Measurements from ENCODE around the gene OAS3. TPM values are rescaled to one million over a fixed set of nuclear protein-coding genes. Genes with fewer than 3 reads are reported as not detected.

OAS3 gene
- total and polyA plus RNA-seq, 9 of the 15 experiments (the other 6 are each of a cell fraction or from before 2014, with no cell fraction given) = 0.21 to 2.0 (median 0.83) TPM

GRCh38 chr12:112979041-112979680 is 40.9 kb downstream of the OAS3 start:
- TF ChIP-seq ILK (tag; IDR thresholded peaks at IDR 0.05; ENCODE audit: borderline replicate concordance, low read depth) (no peak), PHB (CRISPR knock-in tag; IDR thresholded peaks at IDR 0.05) (no peak), ZBTB8A (IDR thresholded peaks at IDR 0.05; ENCODE audit: partially characterized antibody) (no peak), TCF7 (IDR thresholded peaks at IDR 0.05; ENCODE audit: borderline replicate concordance) (no peak)
- 0 out of 2 replicates have a peak, but pooled peaks cover 3% of the 10 kb centered on the region for H4K20me1 ChIP-seq (replicated peaks; ENCODE audit: control insufficient read depth, insufficient read depth, low read length)
- H3K36me3 ChIP-seq (ENCODE audit: control insufficient read depth, insufficient read depth, low read length) = no peaks in the 10 kb centered on the region
- H3K9me3 ChIP-seq (replicated peaks; ENCODE audit: control insufficient read depth, insufficient read depth, low read depth, low read length) = no peaks in the 10 kb centered on the region
- no peak overlapping the region for H3K9ac ChIP-seq (ENCODE audit: insufficient read depth in 1 of 2, low read depth in 2 of 2, low read length in 2 of 2)
- WGBS (ENCODE audit: insufficient coverage, low coverage, missing lambda C conversion rate) = 0% methylated on average over 5 of the region's 6 CpGs
- no TSS peak for BruUV-seq (replicated peaks)
- no peak overlapping the region for H3K4me3 ChIP-seq
- intact Hi-C loops (cut with micrococcal nuclease) = no loop called here
- H3K79me2 ChIP-seq (ENCODE audit: control insufficient read depth, insufficient read depth, low read length) = no peaks in the 10 kb centered on the region
- ChIA-PET POLR2A (interaction anchor here (1.1 kb wide), 1 partner anchor 16 kb away, joined by 3 read pairs; no protein-coding TSS in a partner anchor), CTCF (ENCODE audit: low intra/inter-chr PET ratio) (no interaction called here)
- H3K9me1 ChIP-seq (ENCODE audit: control insufficient read depth, insufficient read depth, low read length) = peaks cover 2% of the 10 kb centered on the region
- peaks cover 3 to 29% of the 10 kb centered on the region in 2 experiments; a peak in 4 of 5 replicates for H3K27me3 ChIP-seq (ENCODE audit: control insufficient read depth in 2 of 2, insufficient read depth in 2 of 2, low read length in 2 of 2)
- DNase-seq (ENCODE audit: extremely low read depth in 1 of 4, low spot score in 3 of 4) (no peak), FAIRE-seq (no peak), ATAC-seq (no peak)
- no peak overlapping the region for H3K27ac ChIP-seq (ENCODE audit: extremely low read depth, low read depth, low read length)
- in situ Hi-C loops (cut with MboI) = no loop called here
- H3K4me2 ChIP-seq (ENCODE audit: insufficient read depth, low read length) = no peak overlapping the region
- no peak overlapping the region for H2AFZ ChIP-seq (ENCODE audit: low read depth, low read length)
- no peaks in the 10 kb centered on the region; a peak in 1 of 5 replicates for H3K4me1 ChIP-seq (replicated peaks in 1 of 2; ENCODE audit: control insufficient read depth in 2 of 2, insufficient read depth in 2 of 2, low read length in 2 of 2)

GRCh38 chr12:112980491-112981158 is 42.4 kb downstream of the OAS3 start:
- H3K4me2 ChIP-seq (ENCODE audit: insufficient read depth, low read length) = no peak overlapping the region
- H3K9me3 ChIP-seq (replicated peaks; ENCODE audit: control insufficient read depth, insufficient read depth, low read depth, low read length) = no peaks in the 10 kb centered on the region
- DNase-seq (ENCODE audit: extremely low read depth in 1 of 4, low spot score in 3 of 4) = no peak
- TF ChIP-seq ZNF551 (CRISPR knock-in tag; IDR thresholded peaks at IDR 0.05) (no peak), ZNF274 (IDR thresholded peaks at IDR 0.05; ENCODE audit: borderline replicate concordance, low read depth, low read length) (no peak), RFX5 (IDR thresholded peaks at IDR 0.05; ENCODE audit: low read depth, low read length) (peak; percentile 31; the same call in 1 of the 2 replicates)
- no peaks in the 10 kb centered on the region for H3K79me2 ChIP-seq (ENCODE audit: control insufficient read depth, insufficient read depth, low read length)
- H3K36me3 ChIP-seq (ENCODE audit: control insufficient read depth, insufficient read depth, low read length) = no peaks in the 10 kb centered on the region
- intact Hi-C loops (cut with micrococcal nuclease) = no loop called here
- H3K27ac ChIP-seq (ENCODE audit: extremely low read depth, low read depth, low read length) = no peak overlapping the region
- no TSS peak for BruUV-seq (replicated peaks)
- H3K4me1 ChIP-seq (replicated peaks in 1 of 2; ENCODE audit: control insufficient read depth in 2 of 2, insufficient read depth in 2 of 2, low read length in 2 of 2) = no peaks in the 10 kb centered on the region; a peak in 1 of 5 replicates
- in situ Hi-C loops (cut with MboI) = no loop called here
- POLR2A ChIA-PET = no interaction called here
- CTCF ChIA-PET (ENCODE audit: low intra/inter-chr PET ratio) = no interaction called here
- no peak for ATAC-seq
- no peak for FAIRE-seq
- no peaks in the 10 kb centered on the region for H3K9me1 ChIP-seq (ENCODE audit: control insufficient read depth, insufficient read depth, low read length)
- 0 out of 2 replicates have a peak, but pooled peaks cover 3% of the 10 kb centered on the region for H4K20me1 ChIP-seq (replicated peaks; ENCODE audit: control insufficient read depth, insufficient read depth, low read length)
- 0% methylated on average over 4 of the region's 4 CpGs for WGBS (ENCODE audit: insufficient coverage, low coverage, missing lambda C conversion rate)
- no peak overlapping the region for H3K4me3 ChIP-seq
- H2AFZ ChIP-seq (ENCODE audit: low read depth, low read length) = no peak overlapping the region
- H3K9ac ChIP-seq (ENCODE audit: insufficient read depth in 1 of 2, low read depth in 2 of 2, low read length in 2 of 2) = no peak overlapping the region
- H3K27me3 ChIP-seq (ENCODE audit: control insufficient read depth in 2 of 2, insufficient read depth in 2 of 2, low read length in 2 of 2) = peaks cover 3 to 18% of the 10 kb centered on the region in 2 experiments; a peak in 4 of 5 replicates
